Stimulated activated effector memory CD8-positive, alpha-beta T cell treated with anti-CD3 and anti-CD28 coated beads, Interleukin-12 subunit alpha, Interleukin-12 subunit beta, amount 100 ng/mL, for 72 hours (primary cell): ENCODE results near the gene ESYT2.
A peak's percentile ranks its signal among the peaks of the same experiment; 100 is the strongest.

Experiments used
- ATAC-seq: fragments of 150-1000 bp; cut with Tn5 transposase; 2 replicates; pipeline ENCODE4 v1.10.0; 2021
- DNase-seq, 2 donors: peaks; one replicate each; pipeline ENCODE4 v3.0.0; 2021 to 2022; ENCODE audit warnings: low spot score in 2 of 2
- H3K27ac Mint-ChIP-seq: one replicate; pipeline ENCODE4 v1.8.0; 2022; ENCODE audit warnings: mild to moderate bottlenecking, mixed read lengths
- H3K36me3 Mint-ChIP-seq: one replicate; pipeline ENCODE4 v1.8.0; 2022; ENCODE audit warnings: mild to moderate bottlenecking, mixed read lengths
- H3K4me1 Mint-ChIP-seq: one replicate; pipeline ENCODE4 v1.8.0; 2022; ENCODE audit warnings: mixed read lengths
- H3K4me3 Mint-ChIP-seq: one replicate; pipeline ENCODE4 v1.8.0; 2022; ENCODE audit warnings: mild to moderate bottlenecking, mixed read lengths
- H3K9me3 Mint-ChIP-seq: one replicate; pipeline ENCODE4 v1.8.0; 2022; ENCODE audit warnings: mixed read lengths

Gene ESYT2

GRCh38 chr7:158861936-158862704, 32.8 kb upstream of the ESYT2 start:
- Mint-ChIP-seq H3K4me3 (peak overlapping the region; percentile 81), H3K27ac (no peak overlapping the region), H3K9me3 (no peaks in the 10 kb centered on the region), H3K36me3 (peaks cover 13% of the 10 kb centered on the region), H3K4me1 (peaks cover 40% of the 10 kb centered on the region)
- DNase-seq (no peak), ATAC-seq (no peak)

GRCh38 chr7:158861004-158861787, 31.9 kb upstream of the ESYT2 start:
- Mint-ChIP-seq H3K4me1 (peaks cover 40% of the 10 kb centered on the region), H3K4me3 (no peak overlapping the region)
- no peak for ATAC-seq

GRCh38 chr7:158860394-158860793, 31.1 kb upstream of the ESYT2 start:
- Mint-ChIP-seq H3K4me3 (no peak overlapping the region), H3K27ac (no peak overlapping the region), H3K36me3 (peaks cover 18% of the 10 kb centered on the region), H3K9me3 (no peaks in the 10 kb centered on the region), H3K4me1 (peaks cover 42% of the 10 kb centered on the region)
- ATAC-seq (no peak), DNase-seq (no peak)

More at GRCh38 chr7:158861004-158861787, 31.9 kb upstream of the ESYT2 start:
- no peaks in the 10 kb centered on the region for H3K9me3 Mint-ChIP-seq
- DNase-seq = no peak
- peaks cover 16% of the 10 kb centered on the region for H3K36me3 Mint-ChIP-seq
- no peak overlapping the region for H3K27ac Mint-ChIP-seq

- no peak for DNase-seq
- Mint-ChIP-seq H3K9me3 (no peaks in the 10 kb centered on the region), H3K27ac (no peak overlapping the region), H3K4me3 (no peak overlapping the region), H3K36me3 (peaks cover 14% of the 10 kb centered on the region), H3K4me1 (peaks cover 27% of the 10 kb centered on the region)
- no peak for ATAC-seq
These were observed 29.5 kb upstream of the ESYT2 start for GRCh38 chr7:158858592-158859503.

- no peak overlapping the region for H3K27ac Mint-ChIP-seq
These were observed 27.8 kb upstream of the ESYT2 start for GRCh38 chr7:158856883-158857668.

GRCh38 chr7:158854681-158855081, 25.4 kb upstream of the ESYT2 start:
- Mint-ChIP-seq H3K4me3 (peak overlapping the region; percentile 33), H3K27ac (no peak overlapping the region), H3K4me1 (peaks cover 18% of the 10 kb centered on the region), H3K9me3 (no peaks in the 10 kb centered on the region), H3K36me3 (peaks cover 6% of the 10 kb centered on the region)
- no peak for DNase-seq
- no peak for ATAC-seq

More at GRCh38 chr7:158856883-158857668, 27.8 kb upstream of the ESYT2 start:
- Mint-ChIP-seq H3K4me3 (peak overlapping the region; percentile 91), H3K9me3 (no peaks in the 10 kb centered on the region), H3K36me3 (peaks cover 6% of the 10 kb centered on the region), H3K4me1 (peaks cover 18% of the 10 kb centered on the region)
- DNase-seq = no peak
- ATAC-seq = no peak

- Mint-ChIP-seq H3K36me3 (no peaks in the 10 kb centered on the region), H3K4me1 (peaks cover 19% of the 10 kb centered on the region), H3K9me3 (no peaks in the 10 kb centered on the region), H3K27ac (no peak overlapping the region), H3K4me3 (no peak overlapping the region)
- DNase-seq (no peak), ATAC-seq (no peak)
These were observed 21.3 kb upstream of the ESYT2 start for GRCh38 chr7:158850545-158851102.

- Mint-ChIP-seq H3K27ac (peak overlapping the region; percentile 52), H3K36me3 (no peaks in the 10 kb centered on the region), H3K4me1 (peaks cover 19% of the 10 kb centered on the region), H3K4me3 (no peak overlapping the region), H3K9me3 (no peaks in the 10 kb centered on the region)
- ATAC-seq = peak; percentile 31
- no peak for DNase-seq
These were observed 20.6 kb upstream of the ESYT2 start for GRCh38 chr7:158849768-158850544.

GRCh38 chr7:158849442-158849767, 20.1 kb upstream of the ESYT2 start:
- DNase-seq = no peak
- Mint-ChIP-seq H3K27ac (peak overlapping the region; percentile 52), H3K4me3 (no peak overlapping the region), H3K36me3 (no peaks in the 10 kb centered on the region), H3K4me1 (peaks cover 19% of the 10 kb centered on the region), H3K9me3 (no peaks in the 10 kb centered on the region)
- no peak for ATAC-seq

- ATAC-seq (peak; percentile 84), DNase-seq (no peak)
- Mint-ChIP-seq H3K27ac (peak overlapping the region; percentile 85), H3K4me3 (peak overlapping the region; percentile 52), H3K9me3 (no peaks in the 10 kb centered on the region), H3K36me3 (no peaks in the 10 kb centered on the region), H3K4me1 (peaks cover 31% of the 10 kb centered on the region)
These were observed 18.1 kb upstream of the ESYT2 start for GRCh38 chr7:158847451-158847866.

GRCh38 chr7:158846304-158846703, 17.0 kb upstream of the ESYT2 start:
- H3K27ac Mint-ChIP-seq = peak overlapping the region; percentile 85
- ATAC-seq (no peak), DNase-seq (no peak)
- peaks cover 34% of the 10 kb centered on the region for H3K4me1 Mint-ChIP-seq
- H3K9me3 Mint-ChIP-seq = no peaks in the 10 kb centered on the region
- H3K36me3 Mint-ChIP-seq = no peaks in the 10 kb centered on the region
- peak overlapping the region; percentile 52 for H3K4me3 Mint-ChIP-seq

- Mint-ChIP-seq H3K4me3 (no peak overlapping the region), H3K4me1 (peaks cover 28% of the 10 kb centered on the region), H3K9me3 (no peaks in the 10 kb centered on the region), H3K36me3 (no peaks in the 10 kb centered on the region), H3K27ac (peak overlapping the region; percentile 84)
- ATAC-seq (no peak), DNase-seq (no peak)
These were observed 14.5 kb upstream of the ESYT2 start for GRCh38 chr7:158843771-158844170.

GRCh38 chr7:158842486-158842885, 13.2 kb upstream of the ESYT2 start:
- Mint-ChIP-seq H3K4me3 (no peak overlapping the region), H3K36me3 (no peaks in the 10 kb centered on the region), H3K9me3 (no peaks in the 10 kb centered on the region), H3K27ac (peak overlapping the region; percentile 84), H3K4me1 (peaks cover 17% of the 10 kb centered on the region)
- no peak for DNase-seq
- peak; percentile 83 for ATAC-seq

GRCh38 chr7:158840604-158841003, 11.3 kb upstream of the ESYT2 start:
- Mint-ChIP-seq H3K4me3 (no peak overlapping the region), H3K4me1 (peaks cover 15% of the 10 kb centered on the region), H3K9me3 (no peaks in the 10 kb centered on the region), H3K27ac (no peak overlapping the region), H3K36me3 (no peaks in the 10 kb centered on the region)
- no peak for ATAC-seq
- no peak for DNase-seq
